Superior temporal gyrus (tissue), 1 donor: Measurements from ENCODE around the gene RPLP2.

Experiments used
- DNase-seq: peaks from one replicate; pipeline ENCODE4 v3.0.0-alpha.2; 2016; ENCODE audit errors: extremely low spot score

RPLP2 gene

GRCh38 chr11:849951-850774 is 40.4 kb downstream of the RPLP2 start:
- no peak for DNase-seq

GRCh38 chr11:850775-851763 is 41.3 kb downstream of the RPLP2 start:
- DNase-seq = no peak

- no peak for DNase-seq
These were observed 43.0 kb downstream of the RPLP2 start for GRCh38 chr11:852762-853161.

DNA sequence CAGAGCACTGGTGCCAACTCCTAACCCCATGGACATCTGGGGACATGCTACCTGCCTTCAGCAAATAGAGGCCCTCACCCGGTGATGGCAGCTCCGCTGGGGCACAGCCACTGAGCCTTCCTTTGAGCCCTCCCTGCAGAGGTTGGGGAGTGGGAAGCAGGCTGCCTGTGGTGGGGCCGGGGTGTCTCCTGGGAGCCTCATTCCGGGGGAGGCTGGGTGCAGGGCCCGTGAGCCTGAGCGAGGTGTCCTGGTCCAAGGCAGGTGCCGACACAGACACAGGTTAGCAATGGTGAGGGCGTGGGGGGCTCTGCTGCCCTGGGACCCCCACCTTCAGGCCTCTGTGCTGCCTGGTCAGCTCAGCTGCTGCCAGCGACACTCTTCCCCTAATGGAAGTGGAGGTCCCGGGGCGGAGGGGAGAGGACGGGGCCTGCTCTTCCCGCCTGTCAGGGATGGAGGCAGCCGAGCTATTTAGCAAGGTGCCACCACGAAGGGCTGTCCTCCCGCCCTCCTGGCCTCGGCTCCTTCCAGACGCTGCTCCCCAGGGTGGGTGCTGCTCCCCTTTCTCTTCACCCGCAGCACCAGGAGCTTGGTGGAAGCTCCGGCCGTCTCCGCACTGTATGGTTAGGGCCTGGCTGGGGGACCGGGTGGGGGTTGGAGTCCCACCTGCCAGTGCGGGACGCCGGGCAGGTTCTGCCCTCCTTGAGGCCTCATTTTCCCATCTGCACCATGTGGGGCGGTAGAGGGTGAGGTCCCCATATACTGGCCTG is 44.1 kb downstream of the RPLP2 start:
- no peak for DNase-seq

GRCh38 chr11:854601-855329 is 45.0 kb downstream of the RPLP2 start:
- no peak for DNase-seq

DNA sequence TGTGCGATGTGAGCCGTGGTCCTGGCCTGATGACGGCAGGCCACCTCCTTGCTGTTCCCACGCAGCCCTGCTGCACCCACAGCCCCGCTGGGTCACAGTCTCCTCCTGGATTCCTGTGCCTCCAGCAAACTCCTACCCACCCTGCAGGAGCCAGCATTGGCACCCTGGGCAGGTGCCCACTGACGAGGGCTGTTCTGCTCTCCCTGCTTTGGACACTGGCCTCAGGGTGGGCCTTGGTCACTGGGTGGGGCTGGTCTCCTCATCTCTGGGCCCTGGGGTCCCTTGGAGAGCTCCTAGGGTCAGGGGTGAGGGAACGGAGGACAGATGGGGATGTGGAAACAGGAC is 45.5 kb downstream of the RPLP2 start:
- no peak for DNase-seq

DNA sequence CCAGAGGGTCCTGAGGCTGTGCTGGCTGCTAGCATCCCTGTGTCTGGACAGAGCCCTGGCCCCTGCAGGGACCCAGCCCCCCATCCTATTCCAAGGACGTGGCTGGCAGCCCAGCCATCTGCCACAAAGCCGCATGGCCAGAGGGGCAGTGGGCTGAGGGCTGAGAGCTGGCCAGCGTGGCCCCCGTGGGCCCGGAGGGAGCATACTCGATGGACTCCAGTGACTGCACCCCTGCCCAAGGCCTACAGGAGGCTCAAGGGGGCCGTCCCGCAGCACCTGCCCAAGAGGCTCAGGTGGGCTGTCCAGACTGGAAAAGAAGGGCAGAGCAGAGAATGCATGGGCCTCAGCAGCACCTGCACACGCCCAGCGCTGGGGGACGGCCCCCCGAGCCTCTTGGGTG is 46.0 kb downstream of the RPLP2 start:
- DNase-seq = no peak

DNA sequence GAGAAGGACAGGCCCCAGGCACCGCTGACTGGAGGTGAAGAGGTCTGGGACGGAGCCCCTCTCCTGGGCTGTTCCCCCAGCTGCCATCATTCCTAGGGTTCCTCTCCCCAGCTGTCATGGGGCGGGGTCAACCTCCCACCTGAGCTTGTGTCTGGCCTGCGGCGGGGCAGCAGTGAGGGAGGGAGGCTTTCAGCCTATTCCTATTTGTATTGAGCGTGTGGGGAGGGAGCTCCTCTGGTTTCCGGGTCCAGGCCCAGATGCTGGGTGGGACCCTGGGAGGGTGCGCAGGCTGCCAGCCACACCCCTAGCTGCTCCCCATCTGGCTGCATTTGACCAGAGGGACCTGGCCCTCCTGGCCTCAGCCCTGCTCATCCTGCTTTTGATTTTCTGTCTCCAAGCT is 46.6 kb downstream of the RPLP2 start:
- DNase-seq = no peak

- no peak for DNase-seq
These were observed 48.4 kb downstream of the RPLP2 start for GRCh38 chr11:858053-858761.

DNA sequence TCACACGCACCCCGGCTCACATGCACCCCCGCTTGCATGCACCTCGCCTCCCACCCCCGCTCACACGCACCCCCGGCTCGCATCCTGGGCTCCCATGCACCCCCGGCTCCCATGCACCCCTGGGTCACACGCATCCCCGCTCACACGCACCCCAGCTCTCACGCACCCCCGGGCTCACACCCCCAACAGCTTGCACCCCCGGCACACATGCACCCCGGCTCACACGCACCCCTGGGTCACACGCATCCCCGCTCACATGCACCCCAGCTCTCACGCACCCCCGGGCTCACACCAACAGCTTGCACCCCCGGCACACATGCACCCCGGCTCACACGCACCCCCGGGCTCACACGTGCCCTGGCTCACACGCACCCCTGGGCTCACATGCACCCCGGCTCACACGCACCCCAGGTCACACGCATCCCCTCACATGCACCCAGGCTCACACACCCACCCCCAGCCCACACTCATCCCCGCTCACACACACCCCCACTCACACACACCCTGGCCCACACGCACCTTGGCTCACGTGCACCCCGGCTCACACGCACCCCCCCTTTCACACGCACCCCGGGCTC is 49.1 kb downstream of the RPLP2 start:
- DNase-seq = no peak

- peak; percentile 79 for DNase-seq
These were observed 49.8 kb downstream of the RPLP2 start for GRCh38 chr11:859394-860131.

- DNase-seq = no peak
These were observed 50.7 kb downstream of the RPLP2 start for GRCh38 chr11:860234-861104.

- DNase-seq = no peak
These were observed 51.3 kb downstream of the RPLP2 start for GRCh38 chr11:861105-861479.

GRCh38 chr11:862081-862661 is 52.4 kb downstream of the RPLP2 start:
- DNase-seq = no peak
